Activated CD8-positive, alpha-beta memory T cell treated with anti-CD3 and anti-CD28 coated beads for 4 hours (primary cell): ENCODE results near the gene PYCARD.
"Not testable (repeated sequence)": the region's sequence is repeated elsewhere in the genome, so short reads cannot be mapped to it uniquely, and the experiment has no call there.

Experiments used
- DNase-seq, 2 donors: peaks; one replicate each; pipeline ENCODE4 v3.0.0-alpha.2; 2020; ENCODE audit warnings: low read depth in 2 of 2

The PYCARD gene

DNA sequence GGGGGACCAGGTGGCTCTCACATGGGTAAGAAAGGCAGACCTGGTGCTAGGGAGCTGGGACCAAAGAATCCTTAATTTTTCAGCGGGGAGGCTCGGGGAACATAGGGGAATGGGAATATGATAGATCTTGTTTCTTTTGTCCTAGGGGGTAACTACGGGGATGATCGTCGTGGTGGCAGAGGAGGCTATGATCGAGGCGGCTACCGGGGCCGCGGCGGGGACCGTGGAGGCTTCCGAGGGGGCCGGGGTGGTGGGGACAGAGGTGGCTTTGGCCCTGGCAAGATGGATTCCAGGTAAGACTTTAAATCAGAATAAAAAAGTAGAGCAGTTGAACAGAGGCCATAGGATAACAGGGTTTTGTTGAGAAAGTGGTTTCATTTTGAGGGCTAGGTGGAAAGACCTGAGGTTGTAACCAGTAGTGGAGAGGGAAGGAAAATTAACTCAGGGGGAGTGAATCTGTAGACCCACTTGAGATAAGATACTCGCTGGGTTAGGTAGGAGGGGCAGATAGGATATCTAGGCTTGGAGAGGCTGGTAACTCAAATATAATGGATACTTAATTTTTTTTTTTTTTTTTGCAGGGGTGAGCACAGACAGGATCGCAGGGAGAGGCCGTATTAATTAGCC, 11.6 kb downstream of the PYCARD start:
- DNase-seq = no peak

DNA sequence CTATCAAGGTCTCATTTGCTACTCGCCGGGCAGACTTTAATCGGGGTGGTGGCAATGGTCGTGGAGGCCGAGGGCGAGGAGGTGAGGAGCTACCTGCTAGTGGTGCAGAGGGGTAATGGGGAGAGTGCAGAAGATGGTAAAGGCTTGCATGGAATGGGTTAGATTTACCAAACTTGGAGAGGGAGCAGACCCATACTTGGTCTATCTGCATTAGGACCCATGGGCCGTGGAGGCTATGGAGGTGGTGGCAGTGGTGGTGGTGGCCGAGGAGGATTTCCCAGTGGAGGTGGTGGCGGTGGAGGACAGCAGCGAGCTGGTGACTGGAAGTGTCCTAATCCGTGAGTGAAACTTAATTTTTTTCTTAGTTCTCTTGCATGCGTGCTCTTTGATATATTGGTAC, 12.5 kb downstream of the PYCARD start:
- DNase-seq = no peak

DNA sequence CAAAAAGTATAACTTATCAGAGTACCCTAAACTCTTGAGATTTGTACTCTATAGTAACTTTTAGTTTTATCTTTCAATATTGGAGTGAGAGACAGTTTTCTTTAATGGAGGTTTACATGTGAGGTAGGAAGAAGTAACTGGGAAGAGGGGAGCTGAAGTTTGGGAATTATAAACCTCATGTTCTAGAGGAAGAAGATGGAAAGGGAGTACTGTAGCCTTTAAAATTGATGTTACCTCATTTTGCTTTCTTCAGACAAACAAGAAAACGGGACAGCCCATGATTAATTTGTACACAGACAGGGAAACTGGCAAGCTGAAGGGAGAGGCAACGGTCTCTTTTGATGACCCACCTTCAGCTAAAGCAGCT, 13.2 kb downstream of the PYCARD start:
- DNase-seq = no peak

DNA sequence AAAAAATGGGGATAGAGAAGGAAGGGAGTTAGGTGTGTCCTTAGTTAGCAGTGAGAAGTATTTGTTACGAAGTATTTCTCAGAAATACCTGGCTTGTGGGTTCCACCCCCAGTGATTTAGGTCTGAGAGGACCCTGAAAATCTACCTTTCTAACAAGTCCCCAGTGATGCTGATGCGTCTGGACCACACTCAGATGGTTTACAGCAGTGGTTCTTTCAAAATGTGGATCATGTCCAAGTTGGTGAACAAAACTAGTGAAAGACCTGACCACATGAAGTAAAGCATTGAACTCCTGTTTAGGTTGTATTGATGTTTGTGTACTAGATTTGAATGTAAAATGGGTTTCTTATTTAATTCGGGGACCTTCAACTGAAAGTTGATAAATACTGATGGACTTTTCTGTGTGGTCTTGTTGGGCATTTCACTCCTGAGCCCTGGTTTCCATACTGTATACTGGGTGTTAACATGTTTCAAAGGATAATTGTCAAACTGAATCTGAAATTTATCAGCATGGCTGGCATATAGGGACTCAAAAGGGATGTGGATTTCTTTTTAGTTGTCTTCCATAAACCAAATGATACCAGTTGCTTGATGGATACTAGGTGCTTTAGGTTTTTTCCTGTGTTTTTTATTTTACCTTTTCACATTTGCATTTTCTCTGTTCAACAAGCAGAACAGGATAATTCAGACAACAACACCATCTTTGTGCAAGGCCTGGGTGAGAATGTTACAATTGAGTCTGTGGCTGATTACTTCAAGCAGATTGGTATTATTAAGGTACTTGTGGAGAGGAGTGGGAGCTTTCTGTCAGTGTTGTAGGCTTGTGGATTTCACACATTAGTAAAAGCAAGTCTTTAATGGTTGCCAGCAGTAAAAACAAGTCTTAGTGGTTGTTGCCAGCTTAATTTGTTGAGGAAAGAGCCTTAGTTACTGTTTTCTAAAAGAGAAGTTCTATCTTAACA, 13.8 kb downstream of the PYCARD start:
- no peak for DNase-seq

DNA sequence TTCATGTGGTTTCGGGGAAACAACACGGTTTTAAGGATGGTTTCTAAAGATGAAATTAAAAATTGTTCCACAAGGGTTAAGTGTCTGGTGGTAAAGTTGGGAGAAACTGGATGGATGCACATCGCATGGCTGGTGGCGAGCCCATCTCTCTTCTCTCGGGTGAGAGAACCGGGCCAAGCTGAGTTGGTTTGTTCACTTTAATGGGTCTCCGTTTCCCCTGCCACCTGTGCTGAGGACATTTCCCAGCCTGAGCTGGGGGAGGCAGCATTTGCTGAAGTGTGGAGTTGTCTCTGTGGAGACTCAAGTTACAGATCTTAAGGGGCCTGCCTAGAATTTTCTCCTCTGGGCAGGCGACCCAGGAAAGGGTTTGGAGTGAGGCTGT, 14.8 kb downstream of the PYCARD start:
- DNase-seq = no peak

DNA sequence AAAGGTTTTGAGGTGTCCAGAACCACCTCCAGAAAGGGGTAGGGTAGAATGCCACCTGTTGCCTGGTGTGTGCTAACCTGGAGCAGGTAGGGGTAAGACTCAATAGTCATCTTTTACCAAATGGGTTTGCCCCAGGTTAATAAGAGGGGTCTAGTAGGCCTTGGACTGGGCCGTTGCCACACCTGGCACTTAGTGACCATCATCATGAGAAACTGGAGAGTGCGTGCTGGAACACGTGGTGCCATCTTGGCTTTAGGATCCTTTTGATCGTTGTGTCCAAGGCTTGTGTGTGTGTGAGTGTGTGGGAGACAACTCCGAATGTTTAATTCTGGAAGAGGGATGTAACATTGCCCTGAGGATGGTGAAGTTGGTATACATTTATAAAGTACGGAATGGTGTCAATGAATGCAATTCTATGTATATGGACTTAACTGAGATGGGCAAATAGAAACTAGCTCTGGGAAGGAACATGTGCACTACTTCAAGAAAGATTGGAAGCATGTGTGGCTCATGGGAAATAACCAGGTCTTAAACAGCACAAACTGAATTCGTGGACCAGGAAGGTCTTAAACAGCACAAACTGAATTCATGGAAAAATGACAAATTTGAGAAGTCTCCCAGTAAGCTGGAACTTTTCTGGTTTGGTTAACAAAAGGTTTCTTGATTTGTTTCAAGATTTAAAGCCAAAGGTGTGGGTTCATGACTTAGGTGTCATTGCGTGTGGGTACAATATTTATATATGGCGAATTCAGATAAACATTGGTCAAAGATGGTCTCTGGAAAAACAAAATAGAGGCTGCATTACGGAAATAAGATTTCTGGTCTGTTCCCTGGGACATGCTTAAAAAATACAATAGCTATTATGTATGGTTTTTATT, 15.4 kb downstream of the PYCARD start:
- DNase-seq = no peak

DNA sequence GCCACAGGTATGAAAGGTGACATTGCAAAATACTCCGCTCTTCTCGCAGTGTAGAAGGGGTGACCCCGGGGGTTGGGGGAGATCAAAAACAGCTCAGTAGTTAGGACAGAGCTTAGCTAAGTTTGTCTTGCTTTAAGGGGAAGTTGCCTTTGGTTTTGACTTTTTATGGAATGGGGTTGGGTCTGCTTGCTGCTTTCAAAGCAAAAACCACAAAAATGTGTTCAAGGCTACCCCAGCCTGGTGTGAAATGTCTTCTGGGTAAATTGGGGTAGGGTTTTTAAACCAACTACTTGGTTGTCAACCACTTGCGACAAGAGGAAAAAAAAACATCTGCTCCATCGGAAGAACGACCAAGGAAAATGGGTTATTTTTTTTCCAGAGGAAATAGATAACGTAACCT, 16.4 kb downstream of the PYCARD start:
- DNase-seq = no peak

DNA sequence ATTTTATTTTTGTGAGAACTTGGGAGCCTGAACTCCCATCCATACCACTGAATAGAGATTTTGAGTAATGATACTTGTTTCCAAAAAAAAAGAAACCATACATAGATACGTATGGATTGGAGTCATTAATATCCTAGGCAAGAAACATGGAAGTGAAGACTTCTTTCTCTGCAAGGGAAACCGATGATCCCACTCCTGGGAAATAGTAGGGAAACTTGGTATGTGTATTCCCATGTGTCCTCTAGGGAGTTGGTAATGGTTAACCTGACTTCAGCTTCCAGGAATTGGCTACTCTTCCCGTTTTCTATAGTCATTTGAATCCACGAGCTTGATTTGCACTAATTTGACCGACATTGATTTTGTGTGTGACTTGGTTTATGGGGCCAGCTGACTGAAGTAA, 17.2 kb downstream of the PYCARD start:
- no peak for DNase-seq

DNA sequence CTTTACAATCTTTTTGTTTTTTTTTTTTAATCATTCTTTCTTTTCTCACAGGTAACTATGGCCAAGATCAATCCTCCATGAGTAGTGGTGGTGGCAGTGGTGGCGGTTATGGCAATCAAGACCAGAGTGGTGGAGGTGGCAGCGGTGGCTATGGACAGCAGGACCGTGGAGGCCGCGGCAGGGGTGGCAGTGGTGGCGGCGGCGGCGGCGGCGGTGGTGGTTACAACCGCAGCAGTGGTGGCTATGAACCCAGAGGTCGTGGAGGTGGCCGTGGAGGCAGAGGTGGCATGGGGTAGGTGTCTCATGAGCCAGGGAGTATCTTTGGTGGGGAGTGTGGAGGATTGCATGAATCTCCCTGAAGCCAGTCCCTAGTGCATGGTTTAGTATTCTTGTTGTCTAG, 17.7 kb downstream of the PYCARD start:
- no peak for DNase-seq

DNA sequence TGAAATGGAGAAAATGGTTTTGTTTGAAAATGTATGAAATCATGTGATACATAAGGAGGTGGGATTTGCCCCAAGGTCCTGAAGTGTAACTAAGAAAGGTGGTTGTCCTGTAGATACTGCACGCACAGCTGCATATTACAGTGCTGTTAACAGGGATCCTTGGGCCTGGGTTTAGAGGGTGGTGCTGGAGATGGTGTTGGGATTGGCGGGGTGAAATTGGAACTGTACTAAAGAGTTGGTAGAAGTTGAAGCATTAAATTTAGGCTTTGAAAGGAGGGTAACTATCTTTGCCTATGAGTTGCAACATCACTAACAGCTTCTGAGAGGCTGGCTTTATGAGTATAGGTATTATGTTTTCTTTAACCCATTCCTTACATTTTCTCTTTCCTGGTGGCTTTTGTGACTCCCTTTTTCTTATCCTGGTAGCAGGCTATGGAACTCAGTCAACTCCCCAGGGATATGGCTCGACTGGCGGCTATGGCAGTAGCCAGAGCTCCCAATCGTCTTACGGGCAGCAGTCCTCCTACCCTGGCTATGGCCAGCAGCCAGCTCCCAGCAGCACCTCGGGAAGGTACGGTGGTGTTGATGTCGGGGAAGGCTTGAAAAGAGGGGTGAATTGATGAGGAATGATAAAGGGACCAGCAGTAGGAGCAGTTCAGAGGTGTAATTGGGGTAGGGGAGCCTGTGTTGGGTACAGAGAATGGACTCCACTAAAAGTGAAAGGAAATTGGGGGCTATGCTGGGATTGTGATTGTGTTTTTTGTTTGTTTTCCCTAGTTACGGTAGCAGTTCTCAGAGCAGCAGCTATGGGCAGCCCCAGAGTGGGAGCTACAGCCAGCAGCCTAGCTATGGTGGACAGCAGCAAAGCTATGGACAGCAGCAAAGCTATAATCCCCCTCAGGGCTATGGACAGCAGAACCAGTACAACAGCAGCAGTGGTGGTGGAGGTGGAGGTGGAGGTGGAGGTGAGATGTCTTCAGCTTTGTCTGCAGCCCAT, 18.8 kb downstream of the PYCARD start:
- no peak for DNase-seq

DNA sequence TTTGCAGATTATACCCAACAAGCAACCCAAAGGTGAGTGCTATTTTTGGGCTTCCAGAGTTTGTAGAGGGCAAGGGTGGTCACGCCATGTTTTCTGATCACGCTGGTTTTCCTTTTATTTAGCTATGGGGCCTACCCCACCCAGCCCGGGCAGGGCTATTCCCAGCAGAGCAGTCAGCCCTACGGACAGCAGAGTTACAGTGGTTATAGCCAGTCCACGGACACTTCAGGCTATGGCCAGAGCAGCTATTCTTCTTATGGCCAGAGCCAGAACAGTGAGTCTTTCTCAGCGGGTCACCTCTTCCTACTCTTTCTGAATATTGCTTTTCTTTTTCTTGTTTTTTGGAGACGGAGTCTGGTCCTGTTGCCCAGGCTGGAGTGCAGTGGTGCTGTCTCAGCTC, 20.2 kb downstream of the PYCARD start:
- DNase-seq = no peak

DNA sequence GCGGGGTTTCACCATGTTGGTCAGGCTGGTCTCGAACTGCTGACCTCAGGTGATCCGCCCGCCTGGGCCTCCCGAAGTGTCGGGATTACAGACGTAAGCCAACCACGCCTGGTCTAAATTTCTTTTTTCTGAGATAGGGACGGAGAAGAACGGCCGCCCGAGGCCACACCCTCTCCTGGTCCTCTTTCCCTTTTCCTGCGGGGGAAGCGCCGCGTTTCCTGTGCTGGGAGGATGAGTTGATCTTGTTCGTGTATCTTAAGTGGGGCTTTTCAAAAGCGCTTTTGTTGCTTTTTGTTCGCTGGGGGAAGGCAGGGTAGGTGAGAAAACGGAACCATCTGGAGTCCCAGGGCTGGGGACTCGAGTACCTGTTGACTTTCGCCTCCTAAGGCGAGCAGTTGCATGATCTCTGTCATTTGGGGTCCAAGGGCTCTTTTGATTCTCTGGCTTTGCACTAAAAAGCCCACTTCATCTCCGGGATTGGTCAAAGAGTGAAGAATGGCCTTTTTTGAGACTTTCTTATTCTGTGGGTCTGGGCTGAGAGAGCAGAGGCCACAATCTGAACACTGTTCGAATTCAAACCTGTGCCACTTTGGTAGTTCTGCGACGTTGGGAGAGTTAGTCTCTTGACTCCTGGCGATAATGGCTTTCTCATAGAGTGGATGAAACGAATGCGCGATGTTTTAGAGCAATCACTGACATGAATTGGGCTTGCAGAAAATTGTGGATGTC, 21.3 kb downstream of the PYCARD start:
- DNase-seq = no peak

DNA sequence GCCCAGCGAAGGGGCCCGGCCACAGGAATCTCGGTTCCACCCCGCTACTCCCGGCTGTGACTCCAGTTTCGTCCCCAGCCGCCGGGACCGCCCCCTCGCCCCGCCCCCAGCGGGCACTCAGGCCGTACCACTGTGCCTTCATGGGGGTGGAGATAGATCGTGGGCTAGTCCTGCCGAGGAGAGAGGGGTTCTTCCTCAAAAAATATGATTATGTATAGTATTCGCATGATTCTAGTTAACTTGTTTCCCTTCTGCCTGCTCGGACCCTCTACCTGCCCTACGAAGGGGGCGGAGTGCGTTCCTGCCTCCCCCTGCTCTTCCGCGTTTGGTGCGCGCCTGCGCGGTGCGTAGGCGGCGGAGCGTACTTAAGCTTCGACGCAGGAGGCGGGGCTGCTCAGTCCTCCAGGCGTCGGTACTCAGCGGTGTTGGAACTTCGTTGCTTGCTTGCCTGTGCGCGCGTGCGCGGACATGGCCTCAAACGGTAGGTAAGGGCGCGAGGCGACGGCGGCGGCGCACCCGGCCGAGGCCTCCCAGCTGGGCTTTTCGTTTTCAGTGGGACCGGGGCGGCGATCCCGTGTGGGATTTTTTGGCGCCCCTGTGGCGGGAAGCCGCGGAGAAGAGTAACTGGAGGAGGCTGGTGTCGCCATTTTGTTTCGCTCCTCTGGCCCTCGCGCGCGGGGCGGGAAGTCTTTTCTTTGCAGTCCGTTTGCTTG, 22.7 kb downstream of the PYCARD start, which contains the start of gene FUS:
FUS (plus strand) TSS at position 393 of the 713 bp plus-strand sequence; CDS start at position 469, 76 bp downstream.
- DNase-seq = peak; percentile 82

DNA sequence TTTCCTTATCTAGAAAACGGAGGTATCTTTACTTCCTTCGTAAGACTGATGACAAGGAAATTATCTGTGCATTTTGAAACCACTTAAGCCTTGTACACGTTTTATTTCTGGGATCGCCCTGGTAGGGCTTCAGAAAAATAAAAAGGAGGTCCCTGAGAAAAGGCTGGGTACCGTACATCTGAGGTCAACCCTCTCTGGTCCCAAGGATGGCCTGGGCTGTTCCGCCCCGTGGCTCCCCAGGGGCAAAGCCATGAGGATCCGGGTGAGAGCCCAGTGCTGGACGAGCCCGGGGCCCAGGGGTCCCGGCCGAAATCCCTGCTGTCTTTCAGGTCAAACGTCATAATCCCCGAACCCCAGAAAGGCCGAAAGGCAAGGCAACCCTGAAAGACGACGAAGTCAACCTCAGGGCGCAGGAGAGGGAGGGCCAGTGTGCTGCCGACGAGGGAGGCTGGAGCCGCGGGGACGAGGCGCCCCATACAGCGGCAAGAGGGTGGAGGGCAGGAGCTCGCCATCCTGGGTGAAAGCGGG, 23.3 kb downstream of the PYCARD start:
- no peak for DNase-seq

DNA sequence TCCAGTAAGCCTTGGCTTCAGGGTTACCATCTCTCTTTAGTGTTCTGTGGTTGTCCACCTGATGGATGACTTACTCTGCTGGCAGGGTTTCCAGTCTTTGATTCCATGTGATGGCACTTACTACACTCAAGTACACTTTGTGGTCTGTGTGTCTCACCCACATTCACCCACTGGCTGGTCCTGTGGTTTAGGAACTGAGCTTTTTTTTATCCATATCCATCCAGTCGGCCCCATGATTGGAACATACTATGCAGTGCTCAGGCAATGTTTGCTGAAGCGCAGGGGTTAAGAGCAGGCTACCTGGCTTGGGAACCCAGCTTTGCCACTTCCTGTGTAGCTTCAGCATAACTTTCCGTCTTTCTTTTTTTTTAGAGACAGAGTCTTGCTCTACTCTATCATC, 25.4 kb downstream of the PYCARD start:
- peak in 1 of 2 donors; percentile 26 for DNase-seq

DNA sequence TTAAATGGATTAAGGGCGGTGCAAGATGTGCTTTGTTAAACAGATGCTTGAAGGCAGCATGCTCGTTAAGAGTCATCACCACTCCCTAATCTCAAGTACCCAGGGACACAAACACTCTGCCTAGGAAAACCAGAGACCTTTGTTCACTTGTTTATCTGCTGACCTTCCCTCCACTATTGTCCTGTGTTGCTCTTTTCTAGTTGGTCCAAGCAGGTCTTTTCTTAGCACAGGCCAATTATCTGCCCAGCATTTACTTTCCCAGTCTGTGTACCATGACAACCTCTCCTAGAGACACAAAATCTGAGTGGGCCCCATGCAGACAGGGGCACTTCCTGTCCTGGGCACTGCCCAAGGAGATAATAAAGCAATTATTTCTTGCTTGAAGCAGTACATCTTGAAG, 32.5 kb downstream of the PYCARD start:
- not testable (repeated sequence) for DNase-seq

DNA sequence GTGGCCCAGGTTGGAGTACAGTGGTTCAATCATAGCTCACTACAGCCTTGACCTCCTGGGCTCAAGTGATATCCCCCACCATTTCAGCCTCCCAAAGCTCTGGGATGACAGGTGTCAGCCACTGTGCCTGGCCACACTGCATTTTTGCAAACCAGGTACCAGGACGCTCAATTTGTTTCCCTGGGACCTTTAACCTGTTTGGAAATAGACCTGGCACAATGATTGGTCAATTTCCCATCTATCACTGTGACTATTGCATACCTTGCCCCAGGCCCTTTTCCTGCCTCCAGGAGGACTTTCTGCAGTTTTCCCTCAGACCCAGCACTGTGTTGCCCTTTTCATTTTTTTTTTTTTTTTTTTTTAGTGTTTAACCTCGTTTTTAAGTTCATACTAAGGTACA, 33.7 kb downstream of the PYCARD start:
- no peak for DNase-seq

DNA sequence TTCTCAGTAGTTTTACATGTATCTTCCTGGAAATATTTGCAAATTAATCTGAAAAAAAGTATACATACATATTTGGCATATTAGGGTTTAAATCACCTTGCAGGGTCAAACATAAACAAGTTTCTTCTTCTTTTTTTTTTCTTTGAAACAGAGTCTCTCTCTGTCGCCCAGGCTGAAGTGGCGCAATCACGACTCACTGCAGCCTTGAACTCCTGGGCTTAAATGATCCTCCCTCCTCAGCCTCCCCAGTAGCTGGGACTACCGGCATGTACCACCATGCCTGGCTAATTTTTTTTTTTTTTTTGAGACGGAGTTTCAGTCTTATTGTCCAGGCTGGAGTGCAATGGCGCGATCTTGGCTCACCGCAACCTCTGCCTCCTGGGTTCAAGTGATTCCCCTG, 35.2 kb downstream of the PYCARD start:
- no peak for DNase-seq

DNA sequence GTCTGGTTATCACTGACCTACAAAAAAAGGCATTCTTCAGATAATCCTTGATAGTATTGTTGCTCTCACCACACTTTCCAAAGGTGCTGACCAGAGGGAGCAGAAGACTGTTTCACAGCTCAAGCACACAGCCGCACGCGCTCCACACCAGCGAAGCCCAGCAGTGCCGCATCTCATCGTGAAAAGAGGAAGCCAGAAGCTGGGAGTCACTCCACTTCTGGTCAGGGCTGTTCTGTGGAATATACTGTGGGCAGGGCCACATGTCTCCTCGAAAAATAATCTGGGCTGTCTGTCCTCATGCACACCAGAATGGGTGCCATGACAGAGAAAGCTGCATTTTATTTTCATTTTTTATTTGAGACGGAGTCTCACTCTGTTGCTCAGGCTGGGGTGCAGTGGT, 45.4 kb downstream of the PYCARD start:
- no peak for DNase-seq
